SK-N-SH treated with all-trans-retinoic acid at 6 μM for 48 hours (cell line): ENCODE measurements around the gene CA5A.

Experiments
- SNAI2 ChIP-seq: fragments of 250-450 bp; sonication (Bioruptor Pico); IDR thresholded peaks from 2 replicates; pipeline ENCODE4 v1.5.0; 2020; ENCODE audit warnings: mild to moderate bottlenecking, moderate library complexity
- ZFP3 ChIP-seq: fragments of 250-450 bp; sonication (Bioruptor Pico); IDR thresholded peaks from 2 replicates; pipeline ENCODE4 v1.5.0; 2020; ENCODE audit warnings: mild to moderate bottlenecking, moderate library complexity
- ZFP30 ChIP-seq: fragments of 450-650 bp; formaldehyde crosslinking; IDR thresholded peaks from 2 replicates; pipeline ENCODE4 v1.5.0; 2022; ENCODE audit warnings: mild to moderate bottlenecking, moderate library complexity
- ZNF8 ChIP-seq: fragments of 450-650 bp; formaldehyde crosslinking; IDR thresholded peaks from 2 replicates; pipeline ENCODE4 v1.5.0; 2020; ENCODE audit warnings: mild to moderate bottlenecking, moderate library complexity
- TF ChIP-seq, protein P1 (sequence below): fragments of 250-450 bp; sonication (Bioruptor Pico); IDR thresholded peaks from 2 replicates; pipeline ENCODE4 v1.5.1; 2020; ENCODE audit warnings: low read depth, mild to moderate bottlenecking, moderate library complexity
- TF ChIP-seq, protein P2 (sequence below): fragments of 250-450 bp; sonication (Bioruptor Pico); IDR thresholded peaks from 2 replicates; pipeline ENCODE4 v1.8.0; 2020; ENCODE audit warnings: mild to moderate bottlenecking, moderate library complexity, borderline replicate concordance
- TF ChIP-seq, protein P3 (sequence below): fragments of 250-450 bp; sonication (Bioruptor Pico); IDR thresholded peaks from 2 replicates; pipeline ENCODE4 v1.5.1; 2021; ENCODE audit warnings: mild to moderate bottlenecking, moderate library complexity

DNA sequence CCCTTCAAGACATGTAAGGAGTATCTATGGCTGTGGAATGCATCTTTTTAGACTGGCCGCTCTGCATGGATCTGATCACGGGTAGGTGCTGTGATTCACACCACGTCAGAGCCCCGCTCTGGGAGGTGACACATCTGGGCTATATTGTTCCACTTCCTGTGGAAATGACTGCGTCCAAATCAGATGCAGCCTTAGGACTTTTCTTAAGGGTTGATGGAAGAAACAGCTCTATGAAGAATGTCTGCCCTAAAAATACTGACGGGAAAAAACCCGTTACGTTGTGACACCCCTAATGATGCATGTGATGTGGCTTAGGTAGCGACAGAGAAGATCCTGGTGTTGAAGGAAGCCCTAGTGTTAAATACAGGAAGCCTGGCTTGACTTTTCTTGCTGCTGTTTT, 27.1 kb upstream of the CA5A start:
- TF ChIP-seq, protein P1, sequence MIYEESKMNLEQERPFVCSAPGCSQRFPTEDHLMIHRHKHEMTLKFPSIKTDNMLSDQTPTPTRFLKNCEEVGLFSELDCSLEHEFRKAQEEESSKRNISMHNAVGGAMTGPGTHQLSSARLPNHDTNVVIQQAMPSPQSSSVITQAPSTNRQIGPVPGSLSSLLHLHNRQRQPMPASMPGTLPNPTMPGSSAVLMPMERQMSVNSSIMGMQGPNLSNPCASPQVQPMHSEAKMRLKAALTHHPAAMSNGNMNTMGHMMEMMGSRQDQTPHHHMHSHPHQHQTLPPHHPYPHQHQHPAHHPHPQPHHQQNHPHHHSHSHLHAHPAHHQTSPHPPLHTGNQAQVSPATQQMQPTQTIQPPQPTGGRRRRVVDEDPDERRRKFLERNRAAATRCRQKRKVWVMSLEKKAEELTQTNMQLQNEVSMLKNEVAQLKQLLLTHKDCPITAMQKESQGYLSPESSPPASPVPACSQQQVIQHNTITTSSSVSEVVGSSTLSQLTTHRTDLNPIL (CRISPR knock-in tag) = no peak
- TF ChIP-seq ZFP30 (CRISPR knock-in tag) = no peak
- TF ChIP-seq SNAI2 = no peak
- no peak for TF ChIP-seq ZNF8 (CRISPR knock-in tag)
- no peak for TF ChIP-seq ZFP3 (CRISPR knock-in tag)
- TF ChIP-seq, protein P2, sequence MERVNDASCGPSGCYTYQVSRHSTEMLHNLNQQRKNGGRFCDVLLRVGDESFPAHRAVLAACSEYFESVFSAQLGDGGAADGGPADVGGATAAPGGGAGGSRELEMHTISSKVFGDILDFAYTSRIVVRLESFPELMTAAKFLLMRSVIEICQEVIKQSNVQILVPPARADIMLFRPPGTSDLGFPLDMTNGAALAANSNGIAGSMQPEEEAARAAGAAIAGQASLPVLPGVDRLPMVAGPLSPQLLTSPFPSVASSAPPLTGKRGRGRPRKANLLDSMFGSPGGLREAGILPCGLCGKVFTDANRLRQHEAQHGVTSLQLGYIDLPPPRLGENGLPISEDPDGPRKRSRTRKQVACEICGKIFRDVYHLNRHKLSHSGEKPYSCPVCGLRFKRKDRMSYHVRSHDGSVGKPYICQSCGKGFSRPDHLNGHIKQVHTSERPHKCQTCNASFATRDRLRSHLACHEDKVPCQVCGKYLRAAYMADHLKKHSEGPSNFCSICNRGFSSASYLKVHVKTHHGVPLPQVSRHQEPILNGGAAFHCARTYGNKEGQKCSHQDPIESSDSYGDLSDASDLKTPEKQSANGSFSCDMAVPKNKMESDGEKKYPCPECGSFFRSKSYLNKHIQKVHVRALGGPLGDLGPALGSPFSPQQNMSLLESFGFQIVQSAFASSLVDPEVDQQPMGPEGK (CRISPR knock-in tag) = no peak
- TF ChIP-seq, protein P3, sequence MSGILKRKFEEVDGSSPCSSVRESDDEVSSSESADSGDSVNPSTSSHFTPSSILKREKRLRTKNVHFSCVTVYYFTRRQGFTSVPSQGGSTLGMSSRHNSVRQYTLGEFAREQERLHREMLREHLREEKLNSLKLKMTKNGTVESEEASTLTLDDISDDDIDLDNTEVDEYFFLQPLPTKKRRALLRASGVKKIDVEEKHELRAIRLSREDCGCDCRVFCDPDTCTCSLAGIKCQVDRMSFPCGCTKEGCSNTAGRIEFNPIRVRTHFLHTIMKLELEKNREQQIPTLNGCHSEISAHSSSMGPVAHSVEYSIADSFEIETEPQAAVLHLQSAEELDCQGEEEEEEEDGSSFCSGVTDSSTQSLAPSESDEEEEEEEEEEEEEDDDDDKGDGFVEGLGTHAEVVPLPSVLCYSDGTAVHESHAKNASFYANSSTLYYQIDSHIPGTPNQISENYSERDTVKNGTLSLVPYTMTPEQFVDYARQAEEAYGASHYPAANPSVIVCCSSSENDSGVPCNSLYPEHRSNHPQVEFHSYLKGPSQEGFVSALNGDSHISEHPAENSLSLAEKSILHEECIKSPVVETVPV (CRISPR knock-in tag) = no peak
